Adipocyte (in vitro differentiated cells): ENCODE measurements around the gene TMEM59L.

Source experiments
- DNase-seq: peaks from one replicate; pipeline ENCODE4 v3.0.0-alpha.2; 2015; ENCODE audit warnings: low read depth
- H3K27me3 ChIP-seq: replicated peaks from 2 replicates; pipeline ENCODE4 v1.7.0; 2013; ENCODE audit warnings: mild to moderate bottlenecking, low read length, moderate library complexity; ENCODE audit not compliant: control insufficient read depth, insufficient read depth
- H3K36me3 ChIP-seq: 2 replicates; pipeline ENCODE4 v1.7.0; 2013; ENCODE audit warnings: low read length, mild to moderate bottlenecking, moderate library complexity; ENCODE audit not compliant: control insufficient read depth, insufficient read depth, severe bottlenecking
- H3K4me1 ChIP-seq: 2 replicates; pipeline ENCODE4 v1.7.0; 2013; ENCODE audit warnings: mild to moderate bottlenecking, low read length, moderate library complexity; ENCODE audit not compliant: control insufficient read depth, insufficient read depth
- H3K4me3 ChIP-seq: 2 replicates; pipeline ENCODE4 v1.7.0; 2013; ENCODE audit warnings: mild to moderate bottlenecking, low read length, moderate library complexity
- H3K9ac ChIP-seq: 2 replicates; pipeline ENCODE4 v1.7.0; 2013; ENCODE audit warnings: mild to moderate bottlenecking, low read length, moderate library complexity
- H3K9me3 ChIP-seq: 2 replicates; pipeline ENCODE4 v1.7.0; 2013; ENCODE audit warnings: mild to moderate bottlenecking, low read length, moderate library complexity; ENCODE audit not compliant: control insufficient read depth

Gene TMEM59L

DNA sequence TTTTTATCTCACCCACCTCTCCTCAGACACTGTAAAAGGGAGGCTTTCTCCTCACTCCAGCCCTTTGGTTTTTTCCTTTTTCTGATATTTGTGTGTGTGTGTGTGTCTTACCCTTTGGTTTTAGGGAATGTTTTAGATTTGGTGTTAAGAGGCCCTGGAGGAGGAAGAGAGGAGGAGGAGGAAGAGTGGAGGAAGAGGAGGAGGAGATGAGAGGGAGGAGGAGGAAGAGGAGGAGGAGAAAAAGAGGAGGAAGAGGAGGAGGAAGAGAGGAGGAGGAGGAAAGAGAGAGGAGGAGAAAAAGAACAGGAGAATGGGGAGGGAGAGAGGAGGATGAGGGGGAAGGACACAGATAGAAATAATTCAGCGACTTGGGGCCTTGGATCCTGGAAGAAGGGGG lies 34.7 kb downstream of the TMEM59L start:
- H3K4me1 ChIP-seq, result peaks cover 43% of the 10 kb centered on the region
- H3K9me3 ChIP-seq, result no peaks in the 10 kb centered on the region
- H3K27me3 ChIP-seq, result no peaks in the 10 kb centered on the region
- DNase-seq, result no peak
- no peaks in the 10 kb centered on the region for H3K36me3 ChIP-seq
- no peak overlapping the region for H3K4me3 ChIP-seq
- H3K9ac ChIP-seq, result no peak overlapping the region

DNA sequence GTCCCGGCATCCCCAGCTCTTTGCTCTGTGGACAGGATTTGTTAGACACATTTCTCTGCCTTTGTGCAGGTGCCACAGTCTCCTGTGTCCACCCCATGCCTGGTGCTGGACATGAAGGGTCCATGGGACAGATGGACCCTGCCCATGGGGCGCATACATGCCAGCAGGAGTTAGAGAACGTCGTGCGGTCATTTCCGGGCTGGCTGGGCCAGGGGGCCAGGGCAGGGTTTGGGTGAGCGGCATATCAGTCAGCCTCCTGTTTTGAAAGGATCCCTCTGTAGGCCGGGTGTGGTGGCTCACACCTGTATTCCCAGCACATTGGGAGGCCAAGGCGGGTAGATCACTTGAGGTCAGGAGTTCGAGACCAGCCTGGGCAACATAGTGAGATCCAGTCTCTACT lies 35.1 kb downstream of the TMEM59L start:
- Histone ChIP-seq H3K9me3 (no peaks in the 10 kb centered on the region), H3K4me3 (no peak overlapping the region), H3K4me1 (peaks cover 43% of the 10 kb centered on the region), H3K9ac (no peak overlapping the region), H3K36me3 (no peaks in the 10 kb centered on the region), H3K27me3 (no peaks in the 10 kb centered on the region)
- DNase-seq, result no peak

DNA sequence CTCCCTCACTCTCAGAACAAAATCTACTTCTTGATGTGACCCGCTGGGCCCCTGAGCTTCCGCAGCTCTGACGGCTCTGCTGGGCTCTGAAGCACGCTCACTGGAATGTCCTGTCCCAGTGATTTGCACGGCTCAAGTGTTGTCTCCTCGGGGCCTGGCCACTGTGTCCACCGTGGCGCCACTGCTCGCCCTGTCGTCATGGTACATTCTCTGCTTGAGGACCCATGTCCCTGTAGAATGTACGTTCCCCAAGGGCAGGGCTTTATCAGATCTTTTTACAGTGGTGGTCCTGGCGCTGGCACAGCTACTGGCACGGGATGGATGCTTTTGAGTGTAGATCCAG lies 36.3 kb downstream of the TMEM59L start:
- H3K4me1 ChIP-seq, result peaks cover 43% of the 10 kb centered on the region

DNA sequence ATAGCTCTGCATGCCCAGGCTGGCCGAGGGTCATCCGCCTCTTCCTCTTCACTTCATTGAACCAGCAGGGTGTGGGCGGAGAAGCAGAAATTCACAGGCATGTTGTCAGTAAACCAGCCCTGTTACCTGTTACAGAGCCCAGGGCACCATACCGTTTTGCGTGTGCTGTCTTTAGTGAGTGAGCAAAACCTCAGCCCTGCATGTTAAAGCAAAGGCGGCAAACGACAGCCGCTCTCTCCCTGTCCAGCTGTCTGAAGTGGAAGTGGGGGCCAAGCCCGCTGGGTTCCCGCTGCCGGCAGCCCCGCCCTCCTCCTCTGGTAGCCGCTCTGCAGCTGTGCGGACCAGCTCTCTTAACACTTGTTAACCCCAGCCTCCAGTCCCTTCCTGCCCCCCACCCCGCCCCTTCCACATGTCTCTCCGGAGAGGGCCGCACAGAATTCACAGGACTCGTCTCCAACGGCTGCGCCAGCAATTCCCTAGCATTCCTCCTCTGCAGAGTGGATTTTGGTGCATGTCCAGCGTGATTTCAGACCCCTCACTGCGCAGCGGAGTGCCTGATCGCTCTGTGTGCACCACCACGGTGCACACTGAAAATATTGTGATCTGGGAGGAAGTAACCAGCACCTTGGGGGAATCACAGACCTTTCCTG lies 36.8 kb downstream of the TMEM59L start:
- Histone ChIP-seq H3K36me3 (no peaks in the 10 kb centered on the region), H3K9ac (peak overlapping the region; percentile 82), H3K4me3 (peak overlapping the region; percentile 71), H3K9me3 (no peaks in the 10 kb centered on the region), H3K4me1 (peaks cover 43% of the 10 kb centered on the region), H3K27me3 (no peaks in the 10 kb centered on the region)
- no peak for DNase-seq

More for the DNA sequence above, 36.3 kb downstream of the TMEM59L start:
- no peaks in the 10 kb centered on the region for H3K27me3 ChIP-seq
- peak overlapping the region; percentile 82 for H3K9ac ChIP-seq
- peak overlapping the region; percentile 71 for H3K4me3 ChIP-seq
- no peaks in the 10 kb centered on the region for H3K36me3 ChIP-seq
- DNase-seq, result no peak
- H3K9me3 ChIP-seq, result no peaks in the 10 kb centered on the region

DNA sequence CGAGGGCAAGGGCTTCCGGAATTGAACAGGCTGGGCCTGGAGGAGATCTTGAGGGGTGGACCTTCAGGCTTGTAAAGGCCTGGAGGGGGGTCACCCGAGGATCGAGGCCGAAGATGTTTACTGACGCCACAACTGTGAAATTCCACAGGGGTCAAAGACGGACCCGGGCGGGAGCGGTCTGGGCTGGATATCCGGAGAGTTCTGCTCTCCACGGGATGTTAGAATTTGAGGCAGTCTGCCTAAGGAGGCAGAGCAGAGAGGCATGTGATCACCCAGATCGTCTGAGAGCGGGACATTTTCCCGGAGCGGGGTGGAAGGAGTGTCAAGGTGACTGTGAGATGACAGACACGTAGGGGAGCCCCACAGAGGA lies 37.3 kb downstream of the TMEM59L start:
- H3K4me1 ChIP-seq, result peaks cover 40% of the 10 kb centered on the region
- no peaks in the 10 kb centered on the region for H3K36me3 ChIP-seq
- H3K27me3 ChIP-seq, result no peaks in the 10 kb centered on the region
- H3K4me3 ChIP-seq, result peak overlapping the region; percentile 71
- DNase-seq, result peak; percentile 35
- no peaks in the 10 kb centered on the region for H3K9me3 ChIP-seq
- peak overlapping the region; percentile 82 for H3K9ac ChIP-seq

DNA sequence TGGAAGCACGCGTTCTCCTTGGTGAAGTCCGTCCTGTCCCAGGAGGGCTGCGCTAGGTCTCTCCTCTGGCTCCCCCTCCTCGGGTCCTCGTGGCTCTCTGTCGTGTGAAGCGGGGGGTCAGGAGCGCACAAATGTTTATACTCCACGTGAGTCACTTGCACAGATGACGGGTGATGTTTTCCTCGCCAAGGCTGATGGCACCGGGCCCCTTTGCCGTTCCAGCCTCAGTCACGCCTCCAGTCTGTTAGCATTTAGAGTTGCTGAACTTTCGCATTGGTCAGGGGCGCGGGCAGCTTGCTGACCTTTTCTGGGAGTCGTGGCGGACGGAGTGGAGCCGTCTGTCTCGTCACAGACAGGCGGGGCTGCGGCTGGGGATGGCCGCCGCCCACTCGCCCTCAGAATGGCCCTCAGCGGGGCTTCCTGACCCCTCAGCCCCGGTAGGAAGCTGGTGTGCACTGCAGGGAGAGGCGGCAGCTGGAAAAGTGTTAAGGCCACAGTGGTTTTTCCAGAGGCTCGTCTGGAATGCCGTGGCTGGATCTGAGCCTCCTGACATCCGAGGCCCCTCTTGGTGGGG lies 37.9 kb downstream of the TMEM59L start:
- no peaks in the 10 kb centered on the region for H3K27me3 ChIP-seq
- DNase-seq, result peak; percentile 66
- no peaks in the 10 kb centered on the region for H3K9me3 ChIP-seq
- H3K4me1 ChIP-seq, result peaks cover 36% of the 10 kb centered on the region
- no peaks in the 10 kb centered on the region for H3K36me3 ChIP-seq
- H3K9ac ChIP-seq, result peak overlapping the region; percentile 82
- peak overlapping the region; percentile 71 for H3K4me3 ChIP-seq

DNA sequence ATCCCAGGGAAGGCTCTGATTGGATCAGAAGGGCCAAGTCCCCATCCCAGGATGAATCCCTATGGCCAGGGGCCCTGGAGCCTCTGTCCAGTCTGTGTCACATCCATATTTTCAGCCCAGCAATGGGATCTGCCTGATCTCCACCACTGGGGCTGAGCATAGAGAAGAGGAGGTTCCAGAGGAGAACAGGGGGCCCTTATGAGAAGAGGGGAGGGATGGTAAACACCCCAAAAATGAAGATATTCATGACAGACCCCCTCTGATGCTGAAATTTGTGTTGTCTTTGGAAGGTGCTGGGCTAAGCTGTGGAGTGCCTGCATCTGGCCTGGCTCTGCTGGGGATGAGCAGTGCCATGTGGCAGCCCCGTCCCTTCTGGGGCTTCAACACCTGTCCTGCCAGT lies 38.6 kb downstream of the TMEM59L start:
- Histone ChIP-seq H3K4me1 (peaks cover 36% of the 10 kb centered on the region), H3K4me3 (peak overlapping the region; percentile 71), H3K27me3 (no peaks in the 10 kb centered on the region), H3K9me3 (no peaks in the 10 kb centered on the region), H3K36me3 (no peaks in the 10 kb centered on the region), H3K9ac (peak overlapping the region; percentile 82)
- no peak for DNase-seq

DNA sequence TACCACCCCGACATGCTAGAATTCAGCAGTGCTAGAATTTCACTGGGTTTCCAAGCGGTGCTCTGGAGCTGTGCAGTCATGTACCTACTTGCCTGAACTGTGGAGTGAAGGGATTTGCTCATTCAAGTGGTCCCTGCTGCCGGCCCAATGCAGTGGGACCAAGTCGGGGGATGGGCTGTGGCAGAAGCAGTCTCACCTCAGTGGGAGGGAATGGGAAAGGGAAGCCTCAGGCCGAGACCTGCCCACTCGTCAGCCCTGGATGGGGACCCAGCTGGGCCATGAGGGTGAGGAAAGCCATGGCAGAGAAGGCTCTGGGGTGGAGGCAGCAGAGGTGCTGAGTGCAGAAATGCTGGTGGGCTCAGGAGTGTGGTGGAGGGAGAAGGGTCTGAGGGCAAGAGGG lies 39.1 kb downstream of the TMEM59L start:
- no peak overlapping the region for H3K4me3 ChIP-seq

DNA sequence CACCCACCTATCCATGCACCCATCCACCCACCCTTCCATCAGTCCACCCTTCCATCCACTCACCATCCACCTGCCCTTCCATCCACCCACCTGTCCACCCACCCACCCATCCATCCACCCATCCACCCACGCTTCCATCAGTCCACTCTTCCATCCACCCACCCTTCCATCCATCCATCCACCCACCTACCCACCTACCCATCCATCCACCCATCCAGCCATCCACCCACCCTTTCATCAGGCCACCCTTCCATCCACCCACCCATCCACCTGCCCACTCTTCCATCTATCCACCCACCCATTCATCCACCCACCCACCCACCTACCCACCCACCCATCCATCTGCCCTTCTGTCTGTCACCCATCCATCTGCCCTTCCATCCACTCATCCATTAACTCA lies 41.2 kb downstream of the TMEM59L start:
- Histone ChIP-seq H3K27me3 (no peaks in the 10 kb centered on the region), H3K9ac (no peak overlapping the region), H3K4me1 (peaks cover 40% of the 10 kb centered on the region), H3K36me3 (no peaks in the 10 kb centered on the region), H3K4me3 (no peak overlapping the region), H3K9me3 (no peaks in the 10 kb centered on the region)
- DNase-seq, result no peak

More for the DNA sequence above, 39.1 kb downstream of the TMEM59L start:
- Histone ChIP-seq H3K9me3 (no peaks in the 10 kb centered on the region), H3K9ac (peak overlapping the region; percentile 82), H3K27me3 (no peaks in the 10 kb centered on the region), H3K4me1 (peaks cover 36% of the 10 kb centered on the region), H3K36me3 (no peaks in the 10 kb centered on the region)
- DNase-seq, result no peak

DNA sequence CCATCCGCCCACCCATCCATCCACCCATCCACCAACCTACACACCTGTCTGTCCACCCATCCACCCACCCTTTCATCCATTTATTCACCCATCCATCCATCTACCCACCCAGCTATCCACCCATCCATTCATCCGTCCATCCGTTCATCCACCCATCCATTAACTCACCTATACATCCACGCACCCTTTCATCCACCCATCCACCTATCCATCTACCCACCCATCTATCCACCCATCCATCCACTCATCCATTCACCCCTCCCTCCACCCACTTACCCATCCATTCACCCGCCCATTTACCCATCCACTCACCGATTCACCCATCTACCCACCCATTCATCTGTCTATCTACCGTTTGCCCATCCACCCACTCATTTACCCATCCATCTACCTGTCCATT lies 41.8 kb downstream of the TMEM59L start:
- Histone ChIP-seq H3K36me3 (no peaks in the 10 kb centered on the region), H3K4me1 (peaks cover 38% of the 10 kb centered on the region), H3K4me3 (no peak overlapping the region), H3K9ac (no peak overlapping the region), H3K9me3 (no peaks in the 10 kb centered on the region), H3K27me3 (no peaks in the 10 kb centered on the region)
- no peak for DNase-seq

DNA sequence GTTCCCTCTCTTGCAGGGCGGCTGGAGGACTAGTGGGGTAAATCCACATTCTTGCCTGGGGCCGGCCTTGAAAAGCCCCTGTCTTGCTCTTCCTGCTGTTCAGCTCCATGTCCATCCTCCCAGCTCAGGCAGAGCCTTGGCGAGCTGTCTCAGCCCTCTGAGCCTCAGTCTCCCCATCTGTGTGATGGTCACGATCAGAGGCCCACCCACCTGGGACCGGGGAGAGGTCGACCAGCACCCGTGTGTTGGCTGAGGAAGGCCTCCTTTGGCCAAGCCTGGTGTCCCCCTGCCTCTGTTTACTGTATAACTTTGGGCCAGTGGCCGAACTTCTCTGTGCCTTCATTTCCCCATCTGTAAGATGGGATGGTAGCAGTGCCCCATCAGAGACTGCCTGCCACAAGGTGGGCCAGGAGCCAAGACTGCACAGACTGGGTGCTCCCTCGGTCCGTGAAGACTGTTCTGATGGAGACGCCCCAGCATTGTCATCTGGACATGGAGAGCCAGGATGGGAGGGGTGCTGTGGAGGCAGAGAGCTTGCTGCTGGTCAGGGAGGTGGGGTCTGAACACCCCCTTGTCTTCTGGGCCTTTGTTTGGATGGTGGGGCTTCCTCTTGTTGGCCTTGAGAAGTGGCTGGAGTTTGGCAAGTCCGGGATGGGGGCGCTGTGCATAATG lies 42.6 kb downstream of the TMEM59L start:
- Histone ChIP-seq H3K4me3 (no peak overlapping the region), H3K4me1 (peaks cover 37% of the 10 kb centered on the region), H3K27me3 (no peaks in the 10 kb centered on the region), H3K36me3 (no peaks in the 10 kb centered on the region), H3K9ac (no peak overlapping the region), H3K9me3 (no peaks in the 10 kb centered on the region)
- DNase-seq, result no peak
